Coronary artery (tissue), 2 donors: ENCODE results near the gene CCNI.

Source experiments
- DNase-seq: peaks from one replicate; pipeline ENCODE4 v3.0.0-alpha.2; 2017; ENCODE audit warnings: low spot score
- H3K27ac ChIP-seq, 2 donors: fragments of 200-600 bp; sonication (generic); one replicate each; pipeline ENCODE4 v1.5.1; 2016 to 2019
- H3K4me3 ChIP-seq: fragments of 200-600 bp; sonication (generic); 2 replicates; pipeline ENCODE4 v1.5.1; 2016; ENCODE audit warnings: mild to moderate bottlenecking, moderate library complexity
- TF ChIP-seq, protein P1 (sequence below): fragments of 200-600 bp; sonication (generic); IDR thresholded peaks from one replicate; pipeline ENCODE4 v1.5.1; 2019; ENCODE audit warnings: antibody characterized with exemption

Gene CCNI

DNA sequence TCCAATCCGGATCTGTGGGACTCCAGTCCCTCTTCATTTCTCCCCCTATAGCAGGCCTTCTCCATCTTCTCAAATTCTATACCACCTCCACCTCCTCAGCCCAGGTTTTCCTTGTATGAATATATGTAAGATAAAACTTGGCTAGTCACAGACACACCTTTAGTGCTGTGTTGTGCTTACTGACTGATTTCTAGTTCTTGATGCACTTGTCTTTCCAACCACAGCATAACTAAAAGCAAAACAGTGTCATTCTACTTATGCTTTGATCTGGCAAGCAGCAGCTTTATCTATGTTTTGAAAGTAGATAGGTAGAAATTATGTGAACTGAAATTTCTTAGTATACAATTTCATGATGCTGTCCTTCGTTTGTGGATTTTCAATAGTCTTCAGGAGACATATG is 47.5 kb downstream of the CCNI start:
- TF ChIP-seq, protein P1, sequence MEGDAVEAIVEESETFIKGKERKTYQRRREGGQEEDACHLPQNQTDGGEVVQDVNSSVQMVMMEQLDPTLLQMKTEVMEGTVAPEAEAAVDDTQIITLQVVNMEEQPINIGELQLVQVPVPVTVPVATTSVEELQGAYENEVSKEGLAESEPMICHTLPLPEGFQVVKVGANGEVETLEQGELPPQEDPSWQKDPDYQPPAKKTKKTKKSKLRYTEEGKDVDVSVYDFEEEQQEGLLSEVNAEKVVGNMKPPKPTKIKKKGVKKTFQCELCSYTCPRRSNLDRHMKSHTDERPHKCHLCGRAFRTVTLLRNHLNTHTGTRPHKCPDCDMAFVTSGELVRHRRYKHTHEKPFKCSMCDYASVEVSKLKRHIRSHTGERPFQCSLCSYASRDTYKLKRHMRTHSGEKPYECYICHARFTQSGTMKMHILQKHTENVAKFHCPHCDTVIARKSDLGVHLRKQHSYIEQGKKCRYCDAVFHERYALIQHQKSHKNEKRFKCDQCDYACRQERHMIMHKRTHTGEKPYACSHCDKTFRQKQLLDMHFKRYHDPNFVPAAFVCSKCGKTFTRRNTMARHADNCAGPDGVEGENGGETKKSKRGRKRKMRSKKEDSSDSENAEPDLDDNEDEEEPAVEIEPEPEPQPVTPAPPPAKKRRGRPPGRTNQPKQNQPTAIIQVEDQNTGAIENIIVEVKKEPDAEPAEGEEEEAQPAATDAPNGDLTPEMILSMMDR, result no peak
- no peak overlapping the region for H3K4me3 ChIP-seq

DNA sequence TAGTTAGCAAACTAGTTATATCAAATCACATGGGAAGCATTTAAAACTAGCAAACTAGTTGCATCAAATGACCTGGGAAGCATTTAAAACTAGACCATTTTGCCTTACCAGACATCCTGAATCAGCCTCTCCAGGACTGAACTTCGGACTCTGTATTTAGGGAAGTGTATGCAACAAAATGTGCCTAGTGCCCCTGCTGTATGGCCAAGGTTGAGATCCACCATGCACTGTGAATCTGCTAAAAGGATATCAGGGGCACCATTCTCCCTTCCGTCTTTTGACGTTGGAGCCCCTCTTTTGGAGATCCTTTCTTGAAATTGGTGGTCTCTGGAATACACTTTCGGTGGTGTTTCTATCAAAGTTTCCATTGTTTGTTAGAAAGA is 49.5 kb downstream of the CCNI start:
- no peak for DNase-seq
- Histone ChIP-seq H3K4me3 (no peak overlapping the region), H3K27ac (no peak overlapping the region)
- TF ChIP-seq, protein P1, result no peak

More for the DNA sequence above, 47.5 kb downstream of the CCNI start:
- H3K27ac ChIP-seq, result no peak overlapping the region
- DNase-seq, result no peak

DNA sequence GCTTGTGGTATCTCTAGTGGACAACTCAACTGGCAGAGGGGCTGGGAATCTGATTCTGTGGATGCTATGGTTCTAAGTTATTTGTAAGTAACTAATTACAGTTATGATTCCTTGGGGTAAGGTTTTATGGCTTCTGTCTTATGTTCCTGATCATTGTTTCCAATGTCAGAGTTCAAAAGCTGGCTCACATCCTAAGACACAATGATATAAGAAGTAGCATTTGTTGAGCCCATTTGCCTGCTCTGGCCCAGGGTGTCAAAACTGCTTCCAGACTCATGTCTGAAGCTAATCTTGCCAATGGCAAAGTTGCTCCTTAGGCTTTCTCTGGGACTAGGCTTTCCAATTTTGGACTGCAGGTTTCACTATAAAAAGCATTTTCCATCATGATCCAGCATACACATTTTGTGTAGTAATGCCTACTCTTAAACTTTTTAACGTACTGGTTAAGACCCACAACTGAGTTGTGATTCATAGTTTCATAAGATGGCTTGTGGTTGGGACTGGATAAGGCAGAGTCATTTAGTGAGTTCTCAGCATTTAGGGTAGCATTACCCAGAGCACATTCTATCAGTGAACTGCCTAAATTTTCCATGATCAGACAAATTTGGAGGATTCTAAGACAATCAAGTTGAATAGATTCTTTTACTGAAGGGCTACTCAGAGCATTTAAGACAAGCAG is 50.0 kb downstream of the CCNI start:
- TF ChIP-seq, protein P1, result no peak
- H3K4me3 ChIP-seq, result no peak overlapping the region
- H3K27ac ChIP-seq, result no peak overlapping the region
- no peak for DNase-seq

DNA sequence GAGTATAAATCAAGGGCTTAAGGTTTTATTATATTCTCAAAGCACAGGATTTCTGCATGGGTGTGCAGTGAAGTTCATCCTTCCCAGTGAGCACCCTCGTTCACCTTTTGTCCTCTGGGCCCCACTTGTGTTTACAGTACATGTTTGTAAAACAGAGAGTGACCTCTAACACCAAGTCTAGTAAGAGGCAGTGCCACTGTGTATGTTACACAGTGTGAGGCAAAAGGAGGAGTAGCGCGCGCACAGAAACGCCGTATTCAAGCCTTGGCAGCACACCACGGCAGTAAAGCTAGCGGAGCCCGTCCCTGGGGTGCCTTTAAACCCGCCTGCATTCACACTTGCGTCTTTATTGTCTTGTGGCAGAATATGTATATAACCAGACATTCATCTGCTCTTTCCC is 51.9 kb downstream of the CCNI start:
- TF ChIP-seq, protein P1, result no peak
- Histone ChIP-seq H3K4me3 (no peak overlapping the region), H3K27ac (no peak overlapping the region)
- DNase-seq, result no peak

DNA sequence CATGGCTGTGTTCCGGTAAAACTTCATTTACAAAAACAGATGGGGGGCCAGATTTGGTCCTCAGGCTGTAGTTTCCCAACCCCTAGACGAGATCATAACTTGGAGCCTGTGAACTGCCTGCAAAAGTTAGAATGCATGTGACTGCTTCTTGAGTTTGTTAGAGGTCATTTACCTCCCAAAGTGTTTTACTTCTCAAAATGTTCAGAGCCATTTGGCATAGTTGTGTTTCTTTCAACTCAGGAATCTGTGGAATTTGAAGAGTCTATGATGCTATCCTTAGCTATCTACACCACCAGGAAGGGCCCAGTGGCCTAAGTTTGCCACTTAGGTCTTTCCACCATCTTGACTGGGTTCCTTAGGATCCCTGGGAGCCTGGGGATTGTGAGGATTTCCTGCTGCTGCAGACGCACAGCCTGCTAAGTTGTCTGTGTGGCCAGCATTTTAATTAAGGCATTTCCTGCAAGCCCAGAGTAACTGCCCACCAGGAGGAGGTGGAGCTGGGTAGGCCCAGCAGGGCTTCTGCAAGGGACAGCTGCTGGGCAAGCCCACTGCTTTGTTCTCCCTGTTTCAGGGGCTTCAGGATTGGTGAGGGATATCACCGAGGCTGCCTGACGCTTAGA is 53.1 kb downstream of the CCNI start:
- DNase-seq, result no peak
- TF ChIP-seq, protein P1, result no peak
- Histone ChIP-seq H3K4me3 (no peak overlapping the region), H3K27ac (peak overlapping the region; percentile 3 to 5)

DNA sequence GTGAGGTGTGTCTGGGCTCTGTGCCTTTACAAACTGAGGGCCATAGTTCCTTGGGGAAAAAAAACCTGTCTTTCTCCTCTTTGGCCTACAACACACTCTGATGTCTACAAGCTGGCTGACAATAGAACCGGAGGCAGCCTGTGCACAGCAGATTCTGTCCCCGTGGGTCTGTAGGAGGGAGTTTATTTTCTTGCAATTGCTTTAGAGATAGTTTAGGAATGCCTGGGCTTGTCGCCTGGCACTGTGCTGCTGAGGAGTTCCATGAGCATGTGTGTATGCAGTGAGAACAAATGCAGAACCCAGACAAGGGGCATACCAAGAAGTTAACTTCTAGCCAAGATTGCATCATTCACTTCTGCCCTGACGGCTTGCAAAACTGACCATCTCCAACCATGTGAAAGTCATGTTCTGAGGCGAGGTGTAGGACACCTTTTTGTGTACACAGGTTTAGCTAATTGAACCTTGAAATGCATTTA is 54.1 kb downstream of the CCNI start:
- peak overlapping the region in 1 of 2 donors; percentile 69 for H3K27ac ChIP-seq

More for the DNA sequence above, 54.1 kb downstream of the CCNI start:
- DNase-seq, result peak; percentile 80
- TF ChIP-seq, protein P1, result no peak
- H3K4me3 ChIP-seq, result no peak overlapping the region
